HEK293 (cell line): ENCODE measurements around the gene DAGLB.

Experiments used
- BCL11A ChIP-seq: fragments of 450-650 bp; formaldehyde crosslinking; IDR thresholded peaks from 2 replicates; pipeline ENCODE4 v1.5.1; 2016; ENCODE audit warnings: low read depth, missing biosample characterization, missing genetic modification characterization
- MEIS1 ChIP-seq: sonication (generic); formaldehyde crosslinking; IDR thresholded peaks from 2 replicates; pipeline ENCODE4 v1.8.1; 2022; ENCODE audit warnings: missing genetic modification reagents, mild to moderate bottlenecking, borderline replicate concordance
- REST ChIP-seq: fragments of 450-650 bp; formaldehyde crosslinking; IDR thresholded peaks from 2 replicates; pipeline ENCODE4 v1.5.1; 2016; ENCODE audit warnings: missing biosample characterization, missing genetic modification characterization
- ZBTB8A ChIP-seq: fragments of 450-650 bp; formaldehyde crosslinking; IDR thresholded peaks from 2 replicates; pipeline ENCODE4 v1.5.1; 2016; ENCODE audit warnings: missing biosample characterization, missing genetic modification characterization
- ZNF140 ChIP-seq: fragments of 450-650 bp; formaldehyde crosslinking; IDR thresholded peaks from 2 replicates; pipeline ENCODE4 v1.5.1; 2016; ENCODE audit warnings: missing biosample characterization, missing genetic modification characterization
- ZNF221 ChIP-seq: fragments of 450-650 bp; formaldehyde crosslinking; IDR thresholded peaks from 2 replicates; pipeline ENCODE4 v1.5.1; 2017; ENCODE audit warnings: missing biosample characterization, missing genetic modification characterization, borderline replicate concordance
- ZNF274 ChIP-seq, 2 experiments: fragments of 200-500 bp in 1 of 2; fragments of 450-650 bp in 1 of 2; sonication (Bioruptor generic) in 1 of 2; formaldehyde crosslinking in 1 of 2; IDR thresholded peaks; 2 replicates each; pipeline versions ENCODE4 v1.5.1 to v1.6.1; 2014 to 2016; ENCODE audit warnings: borderline replicate concordance in 1 of 2, inconsistent platforms in 1 of 2, low read length in 1 of 2, missing biosample characterization in 1 of 2, missing genetic modification characterization in 1 of 2
- ZNF341 ChIP-seq: fragments of 450-650 bp; formaldehyde crosslinking; IDR thresholded peaks from 2 replicates; pipeline ENCODE4; 2016; ENCODE audit warnings: low read depth, missing biosample characterization, missing genetic modification characterization
- ZNF521 ChIP-seq: fragments of 450-650 bp; formaldehyde crosslinking; IDR thresholded peaks from 2 replicates; pipeline ENCODE4 v1.5.1; 2017; ENCODE audit warnings: missing biosample characterization, mild to moderate bottlenecking, missing genetic modification characterization
- TF ChIP-seq, protein P1 (sequence below): fragments of 450-650 bp; formaldehyde crosslinking; IDR thresholded peaks from 2 replicates; pipeline ENCODE4 v1.5.1; 2016; ENCODE audit warnings: missing biosample characterization, missing genetic modification characterization
- TF ChIP-seq, protein P2 (sequence below): fragments of 450-650 bp; IDR thresholded peaks from 2 replicates; pipeline ENCODE4 v1.5.1; 2018; ENCODE audit warnings: missing biosample characterization, missing genetic modification characterization

- TF ChIP-seq ZNF140 (tag by site-specific recombination) (no peak), REST (tag by site-specific recombination) (no peak), BCL11A (no peak), ZNF341 (no peak), ZBTB8A (no peak), MEIS1 (CRISPR knock-in tag) (no peak), ZNF221 (tag by site-specific recombination) (no peak), ZNF274 (IDR thresholded peaks at IDR 0.05; ENCODE audit: low read length) (no peak), ZNF274 (tag by site-specific recombination; IDR thresholded peaks at IDR 0.05; ENCODE audit: borderline replicate concordance) (no peak), ZNF521 (tag by site-specific recombination) (no peak)
- TF ChIP-seq, protein P1, sequence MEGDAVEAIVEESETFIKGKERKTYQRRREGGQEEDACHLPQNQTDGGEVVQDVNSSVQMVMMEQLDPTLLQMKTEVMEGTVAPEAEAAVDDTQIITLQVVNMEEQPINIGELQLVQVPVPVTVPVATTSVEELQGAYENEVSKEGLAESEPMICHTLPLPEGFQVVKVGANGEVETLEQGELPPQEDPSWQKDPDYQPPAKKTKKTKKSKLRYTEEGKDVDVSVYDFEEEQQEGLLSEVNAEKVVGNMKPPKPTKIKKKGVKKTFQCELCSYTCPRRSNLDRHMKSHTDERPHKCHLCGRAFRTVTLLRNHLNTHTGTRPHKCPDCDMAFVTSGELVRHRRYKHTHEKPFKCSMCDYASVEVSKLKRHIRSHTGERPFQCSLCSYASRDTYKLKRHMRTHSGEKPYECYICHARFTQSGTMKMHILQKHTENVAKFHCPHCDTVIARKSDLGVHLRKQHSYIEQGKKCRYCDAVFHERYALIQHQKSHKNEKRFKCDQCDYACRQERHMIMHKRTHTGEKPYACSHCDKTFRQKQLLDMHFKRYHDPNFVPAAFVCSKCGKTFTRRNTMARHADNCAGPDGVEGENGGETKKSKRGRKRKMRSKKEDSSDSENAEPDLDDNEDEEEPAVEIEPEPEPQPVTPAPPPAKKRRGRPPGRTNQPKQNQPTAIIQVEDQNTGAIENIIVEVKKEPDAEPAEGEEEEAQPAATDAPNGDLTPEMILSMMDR = no peak
- TF ChIP-seq, protein P2, sequence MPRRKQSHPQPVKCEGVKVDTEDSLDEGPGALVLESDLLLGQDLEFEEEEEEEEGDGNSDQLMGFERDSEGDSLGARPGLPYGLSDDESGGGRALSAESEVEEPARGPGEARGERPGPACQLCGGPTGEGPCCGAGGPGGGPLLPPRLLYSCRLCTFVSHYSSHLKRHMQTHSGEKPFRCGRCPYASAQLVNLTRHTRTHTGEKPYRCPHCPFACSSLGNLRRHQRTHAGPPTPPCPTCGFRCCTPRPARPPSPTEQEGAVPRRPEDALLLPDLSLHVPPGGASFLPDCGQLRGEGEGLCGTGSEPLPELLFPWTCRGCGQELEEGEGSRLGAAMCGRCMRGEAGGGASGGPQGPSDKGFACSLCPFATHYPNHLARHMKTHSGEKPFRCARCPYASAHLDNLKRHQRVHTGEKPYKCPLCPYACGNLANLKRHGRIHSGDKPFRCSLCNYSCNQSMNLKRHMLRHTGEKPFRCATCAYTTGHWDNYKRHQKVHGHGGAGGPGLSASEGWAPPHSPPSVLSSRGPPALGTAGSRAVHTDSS (tag by site-specific recombination) = no peak
Observed at GRCh38 chr7:6389728-6390127, 58.0 kb downstream of the DAGLB start.
